8988T (cell line): ENCODE data around the gene SCYL2.
A peak's percentile ranks its signal among the peaks of the same experiment; 100 is the strongest.
"Not testable (repeated sequence)": the region's sequence is repeated elsewhere in the genome, so short reads cannot be mapped to it uniquely, and the experiment has no call there.

Experiments used
- DNase-seq: peaks from one replicate; pipeline ENCODE4 v3.0.0; 2011

The SCYL2 gene, protein sequence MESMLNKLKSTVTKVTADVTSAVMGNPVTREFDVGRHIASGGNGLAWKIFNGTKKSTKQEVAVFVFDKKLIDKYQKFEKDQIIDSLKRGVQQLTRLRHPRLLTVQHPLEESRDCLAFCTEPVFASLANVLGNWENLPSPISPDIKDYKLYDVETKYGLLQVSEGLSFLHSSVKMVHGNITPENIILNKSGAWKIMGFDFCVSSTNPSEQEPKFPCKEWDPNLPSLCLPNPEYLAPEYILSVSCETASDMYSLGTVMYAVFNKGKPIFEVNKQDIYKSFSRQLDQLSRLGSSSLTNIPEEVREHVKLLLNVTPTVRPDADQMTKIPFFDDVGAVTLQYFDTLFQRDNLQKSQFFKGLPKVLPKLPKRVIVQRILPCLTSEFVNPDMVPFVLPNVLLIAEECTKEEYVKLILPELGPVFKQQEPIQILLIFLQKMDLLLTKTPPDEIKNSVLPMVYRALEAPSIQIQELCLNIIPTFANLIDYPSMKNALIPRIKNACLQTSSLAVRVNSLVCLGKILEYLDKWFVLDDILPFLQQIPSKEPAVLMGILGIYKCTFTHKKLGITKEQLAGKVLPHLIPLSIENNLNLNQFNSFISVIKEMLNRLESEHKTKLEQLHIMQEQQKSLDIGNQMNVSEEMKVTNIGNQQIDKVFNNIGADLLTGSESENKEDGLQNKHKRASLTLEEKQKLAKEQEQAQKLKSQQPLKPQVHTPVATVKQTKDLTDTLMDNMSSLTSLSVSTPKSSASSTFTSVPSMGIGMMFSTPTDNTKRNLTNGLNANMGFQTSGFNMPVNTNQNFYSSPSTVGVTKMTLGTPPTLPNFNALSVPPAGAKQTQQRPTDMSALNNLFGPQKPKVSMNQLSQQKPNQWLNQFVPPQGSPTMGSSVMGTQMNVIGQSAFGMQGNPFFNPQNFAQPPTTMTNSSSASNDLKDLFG

DNA sequence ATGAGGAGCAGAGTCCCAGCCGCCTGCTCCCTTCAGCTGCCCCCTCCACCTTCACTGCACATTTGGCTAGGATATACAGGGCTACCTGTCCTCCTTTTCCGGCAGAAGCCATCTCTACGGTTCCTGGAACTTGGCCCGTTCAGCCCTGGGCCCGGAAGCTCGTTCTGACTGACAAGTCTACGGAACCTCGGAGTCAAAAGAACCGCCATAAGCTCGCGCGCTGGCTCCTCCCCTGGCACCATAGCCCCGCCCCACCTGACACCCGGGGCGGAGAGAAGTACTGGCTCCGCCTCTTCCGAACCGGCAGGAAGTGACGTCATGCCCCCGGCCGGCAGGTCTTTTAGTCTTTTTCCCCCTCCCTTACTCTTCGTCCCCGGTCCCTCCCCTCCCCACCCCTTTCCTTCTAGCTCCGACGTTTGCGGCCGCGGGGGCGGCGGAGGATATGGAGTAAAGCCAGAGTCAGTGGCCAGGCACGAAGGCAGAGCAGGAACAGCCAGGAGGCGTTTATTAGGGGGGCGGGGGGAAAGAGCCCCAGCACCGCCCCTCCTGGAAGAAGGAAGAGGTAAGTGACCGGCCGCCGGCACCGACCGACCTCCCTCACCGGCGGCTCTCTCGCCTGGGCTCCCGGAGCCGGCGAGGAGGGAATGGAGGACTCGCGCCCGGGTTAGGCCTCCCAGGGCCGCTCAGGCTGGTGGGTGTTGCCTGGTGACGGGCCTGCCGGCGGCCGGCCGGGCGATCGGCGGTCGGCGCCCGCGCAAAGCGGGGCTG is at the start of gene SCYL2, which contains the start of gene DEPDC4:
Gene SCYL2, plus strand, starts transcription at position 343 of the 768 bp plus-strand sequence. CDS start 15,794 bp downstream, outside the sequence.
Gene DEPDC4, minus strand, starts transcription at position 245 of the 768 bp plus-strand sequence. Its CDS starts 3 bp downstream, at position 242.
- peak; percentile 75 for DNase-seq

DNA sequence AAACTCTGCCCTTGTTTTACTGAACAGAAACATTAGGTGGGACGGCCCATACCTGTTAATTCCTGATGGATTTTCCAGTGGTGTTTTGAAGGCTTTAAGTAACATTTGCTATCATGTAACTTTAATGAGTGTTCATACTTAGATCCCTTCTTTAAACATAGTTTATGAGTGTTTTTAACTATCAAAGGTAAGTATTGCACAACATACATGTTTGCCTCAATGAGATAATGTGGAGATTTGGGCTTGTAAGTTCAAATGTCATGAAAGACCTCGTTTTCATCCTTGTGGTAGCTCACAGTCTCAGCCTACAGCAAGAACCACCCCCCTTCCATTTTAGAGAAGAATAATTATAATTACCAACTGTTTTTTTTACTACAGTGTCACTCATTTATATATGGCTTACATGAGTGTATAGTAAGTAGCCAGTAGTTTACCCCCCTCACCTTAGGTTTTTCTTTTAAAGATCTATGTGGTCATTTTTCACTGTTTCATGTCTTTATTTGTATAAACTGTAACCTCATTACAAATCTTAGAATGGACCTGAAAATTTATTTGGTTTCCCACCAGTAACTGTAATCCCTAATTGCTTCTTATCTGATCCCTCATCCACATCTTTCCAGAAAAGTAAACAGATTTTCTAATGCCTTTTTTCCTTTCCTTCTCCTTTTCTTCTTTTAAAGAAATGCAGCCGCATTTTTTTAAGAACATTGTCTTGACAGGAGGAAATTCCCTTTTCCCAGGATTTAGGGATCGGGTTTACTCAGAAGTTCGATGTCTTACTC is 47.5 kb upstream of the SCYL2 start:
- no peak for DNase-seq

DNA sequence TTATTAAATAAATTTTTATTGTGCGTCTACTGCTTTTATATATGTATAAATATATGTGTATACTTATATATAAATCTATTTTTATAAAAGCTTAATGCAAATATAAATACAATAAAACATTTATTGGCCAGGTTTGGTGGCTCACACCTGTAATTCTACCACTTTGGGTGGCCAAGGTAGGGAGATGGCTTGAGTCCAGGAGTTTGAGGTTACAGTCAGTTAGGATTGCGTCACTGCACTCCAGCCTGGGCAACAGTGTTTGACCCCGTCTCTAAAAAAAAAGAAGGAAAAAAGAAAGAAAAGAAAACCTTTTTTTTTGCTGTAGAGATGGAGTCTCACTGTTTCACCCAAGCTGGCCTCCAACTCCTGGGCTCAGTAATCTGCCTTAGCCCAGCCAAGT is 45.5 kb upstream of the SCYL2 start:
- no peak for DNase-seq

DNA sequence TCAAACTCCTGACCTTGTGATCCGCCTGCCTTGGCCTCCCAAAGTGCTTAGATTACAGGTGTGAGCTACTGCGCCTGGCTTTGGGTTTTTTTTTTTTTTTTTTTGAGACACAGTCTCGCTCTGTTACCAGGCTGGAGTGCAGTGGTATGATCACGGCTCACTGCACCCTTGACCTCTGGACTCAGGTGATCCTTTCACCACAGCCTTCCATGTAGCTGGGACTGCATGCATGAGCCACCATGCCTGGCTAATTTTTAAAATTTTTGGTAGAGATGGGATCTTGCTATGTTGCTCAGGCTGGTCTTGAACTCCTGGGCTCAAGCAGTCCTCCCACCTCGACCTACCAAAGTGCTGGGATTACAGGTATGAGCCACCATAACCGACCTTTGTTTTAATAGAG is 44.8 kb upstream of the SCYL2 start:
- not testable (repeated sequence) for DNase-seq

DNA sequence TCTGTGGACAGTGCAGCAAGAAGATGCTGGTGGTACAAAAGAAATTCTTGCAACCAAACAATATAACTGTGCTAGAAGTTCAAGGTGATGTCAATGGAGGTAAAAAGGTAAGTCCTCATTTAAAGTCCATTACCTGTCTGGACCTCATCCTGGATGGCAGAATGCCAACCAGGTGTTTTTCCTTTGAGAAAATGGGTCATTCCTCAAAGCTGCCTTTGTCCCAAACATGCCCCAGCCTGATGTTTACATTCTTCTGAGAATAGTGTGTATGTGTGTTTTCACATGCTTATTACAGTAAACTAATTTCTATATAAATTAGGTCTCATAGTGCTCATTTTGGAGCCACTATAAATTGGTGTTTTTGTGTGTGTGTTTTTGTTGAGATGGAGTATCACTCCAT is 41.5 kb upstream of the SCYL2 start:
- no peak for DNase-seq

DNA sequence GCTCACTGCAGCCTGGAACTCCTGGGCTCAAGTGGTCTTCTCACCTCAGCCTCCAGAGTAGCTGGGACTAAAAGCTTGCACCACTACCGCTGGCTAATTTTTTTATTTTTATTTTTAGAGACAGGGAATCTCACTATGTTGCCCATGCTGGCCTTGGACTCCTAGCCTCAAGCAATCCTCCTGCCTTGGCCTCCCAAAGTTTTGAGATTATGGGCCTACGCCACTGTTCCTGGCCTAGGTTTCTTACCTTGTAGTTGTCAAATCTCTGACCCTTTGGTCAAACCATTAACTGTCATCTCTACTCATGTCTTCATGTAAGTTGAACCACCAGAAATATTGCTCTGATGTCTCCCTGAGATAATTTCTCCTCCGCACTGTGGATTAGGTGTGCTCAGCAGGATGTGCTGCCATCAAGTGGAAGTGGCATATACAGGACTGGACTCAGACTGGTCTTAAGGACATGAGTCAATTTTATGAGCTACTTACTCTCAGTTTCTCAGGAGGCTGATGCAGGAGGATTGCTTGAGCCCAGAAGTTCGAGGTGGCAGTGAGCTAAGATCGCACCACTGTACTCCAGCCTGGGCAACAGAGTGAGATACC is 37.8 kb upstream of the SCYL2 start:
- DNase-seq = no peak

DNA sequence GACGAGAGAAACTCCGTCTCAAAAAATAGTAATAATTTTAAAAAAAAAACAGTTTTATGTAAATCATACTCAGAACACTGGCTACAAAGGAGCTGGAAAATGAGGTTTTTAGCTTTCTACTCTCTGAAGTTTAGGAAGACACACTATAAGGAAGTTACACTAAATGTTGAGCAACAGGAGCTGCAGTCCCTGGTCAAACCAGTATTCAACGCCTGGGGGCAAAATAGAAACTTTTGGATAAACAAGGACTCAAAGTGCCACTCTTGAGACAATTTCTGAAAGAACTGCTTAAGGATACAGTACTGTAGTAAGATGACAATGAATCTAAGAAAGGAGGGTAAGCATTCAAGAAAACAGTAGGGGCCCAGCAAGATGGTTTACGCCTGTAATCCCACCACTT is 37.1 kb upstream of the SCYL2 start:
- DNase-seq = no peak

DNA sequence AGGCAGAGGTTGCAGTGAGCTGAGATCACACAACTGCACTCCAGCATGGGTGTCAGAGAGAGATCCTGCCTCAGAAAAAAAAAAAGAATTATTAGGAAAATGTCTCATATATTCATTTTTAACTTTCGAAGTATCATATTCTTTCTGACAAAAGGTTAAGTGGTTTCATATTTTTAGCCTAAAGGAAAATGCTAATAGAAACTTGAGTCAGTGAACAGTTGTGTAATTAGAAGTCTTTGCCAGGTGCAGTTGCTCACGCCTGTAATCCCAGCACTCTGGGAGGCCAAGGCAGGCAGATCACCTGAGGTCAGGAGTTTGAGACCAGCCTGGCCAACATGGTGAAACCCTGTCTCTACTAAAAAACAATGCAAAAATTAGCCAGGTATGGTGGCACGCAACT is 35.1 kb upstream of the SCYL2 start:
- not testable (repeated sequence) for DNase-seq

DNA sequence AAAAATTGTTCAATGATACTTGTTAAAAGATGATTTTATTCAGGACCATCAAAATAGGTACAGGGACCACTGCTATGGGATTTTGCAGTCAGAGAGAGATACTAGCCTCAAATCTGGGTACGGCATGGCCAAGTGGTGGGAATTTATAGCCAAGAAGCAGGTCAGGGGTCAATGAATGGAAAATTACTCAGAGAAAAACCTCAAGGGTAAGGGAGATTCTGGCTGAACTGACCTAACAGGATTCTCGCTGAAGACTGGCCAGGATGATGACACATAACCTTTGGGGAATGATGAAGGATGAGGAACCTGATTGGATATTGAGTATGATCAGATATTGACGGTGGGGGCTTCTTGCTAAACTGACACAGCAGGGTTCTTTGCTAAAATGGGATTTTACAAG is 32.8 kb upstream of the SCYL2 start:
- no peak for DNase-seq

DNA sequence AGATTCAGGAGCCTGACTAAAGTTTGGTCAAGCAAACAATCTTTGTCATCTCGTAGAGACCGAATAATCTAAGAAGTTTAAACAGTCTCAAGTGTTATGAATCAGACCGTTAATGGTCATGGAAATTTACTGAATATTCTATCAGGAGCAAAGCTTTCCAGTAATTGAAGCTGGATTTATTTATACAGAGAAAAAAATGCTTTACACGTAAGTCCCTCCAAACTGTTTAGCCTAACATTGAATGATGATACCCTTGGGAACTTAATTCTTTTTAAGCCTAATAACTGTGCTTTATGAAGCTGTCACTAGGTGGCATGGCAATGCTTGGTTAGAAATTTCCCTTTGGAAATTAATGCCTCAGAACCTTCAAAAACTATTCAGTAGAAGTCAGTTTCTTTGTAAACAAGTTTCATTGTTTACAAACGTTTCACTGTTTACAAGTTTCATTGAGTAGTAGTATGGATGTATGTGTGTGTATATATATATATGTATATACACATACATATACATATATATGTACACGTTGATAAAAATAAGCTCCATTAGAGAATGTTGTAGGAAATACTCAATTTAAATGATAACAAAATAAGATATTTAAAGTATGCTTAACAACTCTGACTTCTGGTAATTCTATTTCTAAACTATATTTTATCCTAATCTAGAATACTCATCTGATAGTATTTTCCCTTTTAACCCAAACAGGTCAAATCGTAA is 32.2 kb upstream of the SCYL2 start:
- no peak for DNase-seq

DNA sequence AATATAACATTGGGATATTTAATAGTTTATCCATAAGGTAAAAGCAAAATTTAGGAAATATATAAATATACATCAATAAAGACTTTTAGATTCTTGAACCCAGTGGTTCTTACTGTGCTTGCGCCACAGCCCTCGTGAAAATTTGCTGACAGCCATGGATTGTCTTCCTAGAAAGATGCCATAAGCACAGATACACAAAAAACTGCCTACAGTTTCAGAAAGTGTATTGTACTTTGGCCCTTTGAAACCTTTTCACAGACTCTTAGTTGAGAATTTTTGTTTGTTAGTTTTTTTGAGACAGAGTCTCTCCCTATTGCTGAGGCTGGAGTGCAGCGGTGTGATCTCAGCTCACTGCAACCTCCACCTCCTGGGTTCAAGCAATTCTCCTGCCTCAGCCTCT is 28.2 kb upstream of the SCYL2 start:
- DNase-seq = no peak

DNA sequence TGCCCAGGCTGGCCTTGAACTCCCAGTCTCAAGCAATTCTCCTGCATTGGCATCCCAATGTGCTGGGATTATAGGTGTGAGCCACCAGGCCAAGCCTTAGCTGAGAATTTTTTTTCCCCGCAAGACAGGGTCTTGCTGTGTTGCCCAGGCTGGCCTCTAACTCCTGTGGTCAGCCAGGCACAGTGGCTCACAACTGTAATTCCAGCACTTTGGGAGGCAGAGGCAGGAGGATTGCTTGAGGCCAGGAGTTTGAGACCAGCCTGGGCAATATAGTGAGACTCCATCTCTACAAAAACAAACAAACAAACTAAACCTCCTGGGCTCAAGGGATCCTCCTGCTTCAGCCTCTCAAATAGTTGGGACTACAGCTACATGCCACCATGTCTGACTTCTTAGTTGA is 27.4 kb upstream of the SCYL2 start:
- DNase-seq = no peak

DNA sequence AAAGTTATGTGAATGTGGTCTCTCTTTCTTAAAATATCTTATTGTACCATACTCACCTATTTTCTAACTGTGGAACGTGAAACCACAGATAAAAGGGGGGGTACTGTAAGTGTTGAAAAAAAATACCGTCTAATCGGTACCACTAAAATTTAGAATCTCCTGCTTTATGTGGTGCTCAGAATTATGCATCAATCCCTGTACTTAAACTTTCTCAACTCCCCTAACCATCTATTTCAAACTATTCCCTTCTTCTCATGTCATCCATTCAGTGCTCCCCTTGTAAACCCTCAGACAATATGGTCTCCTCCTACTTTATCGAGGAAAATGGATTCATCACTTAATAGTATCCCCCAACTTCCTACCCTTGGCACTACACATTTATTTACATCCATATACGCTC is 23.8 kb upstream of the SCYL2 start:
- DNase-seq = no peak

DNA sequence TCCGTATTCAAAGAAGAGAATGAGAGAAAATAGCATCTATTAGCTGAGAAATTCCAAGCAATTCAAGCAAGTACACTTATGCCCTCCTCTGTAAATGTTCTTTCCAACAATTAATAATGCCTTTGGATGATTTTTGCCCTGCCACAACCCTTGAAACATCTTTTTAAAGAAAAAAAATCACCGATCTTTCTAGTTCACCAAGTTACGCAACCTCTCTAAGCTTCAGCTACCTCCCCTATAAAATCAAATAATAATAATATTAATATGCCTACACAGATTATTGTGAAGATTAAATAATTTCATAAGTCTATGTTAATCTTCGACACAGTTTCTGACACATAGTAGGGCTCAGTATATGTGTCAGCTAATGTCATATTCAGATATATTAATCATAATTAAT is 19.2 kb upstream of the SCYL2 start:
- no peak for DNase-seq

DNA sequence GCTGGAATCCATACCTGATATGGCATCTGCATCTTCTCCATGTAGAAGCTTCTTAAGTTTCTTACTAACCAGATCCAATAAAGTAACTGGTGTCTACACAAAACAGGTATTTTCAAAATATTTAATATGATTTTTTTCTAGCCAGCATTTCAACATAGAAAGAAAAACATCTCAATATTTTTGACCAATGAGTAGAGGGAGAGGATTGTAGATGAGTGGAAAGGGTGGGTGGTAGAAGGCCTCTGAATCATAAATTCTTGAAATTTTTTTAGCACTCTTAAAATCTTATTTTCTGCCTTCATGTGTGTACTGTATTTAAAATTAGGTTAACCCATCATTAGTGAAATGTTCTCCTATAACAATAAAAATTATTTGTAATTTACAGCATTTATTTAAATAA is 18.1 kb upstream of the SCYL2 start:
- no peak for DNase-seq

DNA sequence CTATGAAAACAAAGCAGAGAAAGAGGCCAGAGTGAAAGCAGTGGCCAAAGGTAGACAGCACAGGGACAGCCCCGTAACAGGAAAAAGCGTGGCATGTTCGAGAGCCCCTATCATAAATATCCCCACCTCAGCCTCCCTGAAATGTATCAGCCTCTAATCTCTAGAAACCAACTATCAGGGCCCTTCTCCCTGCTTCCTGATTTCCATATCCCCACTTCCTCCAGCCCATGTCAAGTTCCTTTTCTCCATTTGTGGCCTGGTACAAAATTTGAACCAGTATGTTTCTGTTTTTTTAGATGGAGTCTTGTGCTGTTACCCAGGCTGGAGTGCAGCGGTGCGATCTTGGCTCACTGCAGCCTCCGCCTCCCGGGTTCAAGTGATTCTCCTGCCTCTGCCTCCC is 17.0 kb upstream of the SCYL2 start:
- no peak for DNase-seq

DNA sequence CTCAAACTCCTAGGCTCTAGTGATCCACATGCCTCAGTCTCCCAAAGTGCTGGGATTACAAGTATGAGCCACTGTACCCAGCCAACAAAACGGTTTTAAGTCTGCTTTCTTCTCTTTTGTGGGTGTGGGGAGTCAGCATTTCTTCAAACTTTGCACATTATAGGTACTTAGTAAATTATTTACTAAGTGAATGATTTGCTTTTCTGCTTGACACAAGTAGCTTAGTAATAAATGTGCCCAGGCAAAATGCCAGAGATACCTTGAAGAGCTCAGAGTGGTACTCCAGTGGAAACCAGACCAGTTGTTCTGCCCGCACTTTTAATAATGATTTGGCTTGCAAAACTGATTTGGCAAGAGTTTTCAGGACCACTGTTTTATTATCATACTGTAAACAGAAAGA is 15.1 kb upstream of the SCYL2 start:
- no peak for DNase-seq

DNA sequence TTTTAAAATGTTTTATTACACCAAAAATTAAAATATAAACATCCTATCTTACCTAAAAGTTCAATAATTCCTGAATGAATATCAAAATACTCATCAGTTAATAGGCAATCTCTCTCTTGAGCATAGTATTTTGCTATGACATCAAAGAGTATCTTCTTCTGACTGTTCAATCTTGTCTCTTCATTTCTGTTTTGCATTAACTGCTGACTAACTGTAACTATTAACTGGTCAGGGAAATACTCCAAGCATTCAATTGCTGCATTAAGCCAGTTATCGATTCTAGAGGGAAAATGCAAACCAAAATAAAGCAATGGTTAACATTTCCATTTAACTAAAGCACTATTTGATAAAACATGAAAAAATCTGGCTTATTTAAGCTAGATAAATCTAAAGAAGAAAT is 13.5 kb upstream of the SCYL2 start:
- DNase-seq = no peak

DNA sequence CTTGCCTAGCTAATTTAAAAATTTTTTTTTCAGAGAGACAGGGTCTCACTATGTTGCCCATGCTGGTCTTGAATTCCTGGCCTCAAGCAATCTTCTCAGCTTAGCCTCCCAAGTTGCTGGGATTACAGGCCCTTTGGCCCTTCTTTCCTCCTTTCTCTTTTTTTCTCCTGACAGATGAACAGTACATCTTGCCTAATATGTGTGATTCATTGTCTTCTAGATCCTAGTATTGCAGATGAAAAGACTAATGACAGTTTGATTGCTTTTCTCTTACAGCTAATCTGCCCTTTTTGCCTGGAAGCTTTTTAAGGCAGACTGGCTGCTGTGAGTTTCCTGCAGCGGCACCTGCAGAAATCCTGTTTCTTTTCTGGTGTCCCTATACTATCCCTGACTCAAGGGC is 12.1 kb upstream of the SCYL2 start:
- DNase-seq = no peak

DNA sequence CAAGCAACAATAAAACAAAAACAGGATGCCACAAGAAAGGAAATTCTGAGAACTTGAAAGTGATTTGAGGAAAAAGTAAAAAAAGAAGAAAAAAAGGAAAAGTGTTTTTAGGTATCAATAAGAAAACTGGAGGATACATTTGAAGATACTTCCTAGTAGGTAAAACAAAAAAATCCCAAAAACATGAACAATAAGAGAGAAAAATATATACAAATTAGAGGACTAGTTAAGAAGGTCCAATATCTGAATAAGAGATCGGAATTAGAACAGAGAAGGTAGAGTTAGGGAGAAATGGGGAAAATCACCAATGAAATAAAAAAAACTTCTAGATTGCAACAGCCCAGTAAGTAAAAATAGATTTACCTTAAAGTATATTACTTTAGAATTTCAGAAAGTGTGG is 8.8 kb upstream of the SCYL2 start:
- no peak for DNase-seq

DNA sequence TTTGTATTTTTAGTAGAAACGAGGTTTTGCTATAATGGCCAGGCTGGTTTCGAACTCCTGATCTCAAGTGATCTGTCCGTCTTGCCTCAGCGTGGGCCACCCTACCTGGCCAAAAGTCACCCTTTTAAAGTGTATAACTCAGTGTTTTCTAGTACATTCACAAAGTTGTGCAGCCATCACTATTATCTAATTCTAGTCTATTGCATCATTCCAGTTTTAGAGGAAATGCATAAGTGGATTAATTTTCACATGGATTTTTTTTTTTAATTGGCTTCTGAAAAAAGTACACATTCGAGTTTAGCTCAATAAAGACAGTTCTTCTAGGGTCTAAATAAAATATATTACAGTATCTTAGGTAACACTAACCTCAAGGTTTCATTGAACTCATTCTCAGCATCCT is 3.8 kb upstream of the SCYL2 start:
- no peak for DNase-seq
